ENCODE results near the gene ATP13A3. TPM values are rescaled to one million over a fixed set of nuclear protein-coding genes. Genes with fewer than 3 reads are reported as not detected.

Gene ATP13A3
- total and polyA plus RNA-seq, 2 of the 4 experiments (the other 2 are of a cell fraction) = 48.1 to 154 TPM

GRCh38 chr3:194505791-194506415 is 19.1 kb upstream of the ATP13A3 start:
- POLR2A ChIA-PET (ENCODE audit: unreplicated experiment) = no interaction called here
- peak overlapping the region; percentile 40; the same call in 1 of the 2 replicates for H4K5ac ChIP-seq (ENCODE audit: low read depth, low read length)
- no peaks in the 10 kb centered on the region for H4K20me1 ChIP-seq (ENCODE audit: insufficient read depth, low read length)
- DNase-seq (no peak), ATAC-seq (ENCODE audit: low read depth) (peak; percentile 45)
- H2BK120ac ChIP-seq (ENCODE audit: low read depth, low read length) = peak overlapping the region; percentile 87
- intact Hi-C loops (cut with micrococcal nuclease) = loop anchor here (2.0 kb wide), 1 partner anchor 13 kb away; no protein-coding TSS in a partner anchor
- peak overlapping the region; percentile 61; the same call in 1 of the 2 replicates for H3K4ac ChIP-seq (ENCODE audit: low read depth, low read length)
- H3K14ac ChIP-seq (replicated peaks; ENCODE audit: low read depth, low read length) = peak overlapping the region; percentile 72; the same call in 1 of the 2 replicates
- CTCF ChIA-PET = interaction anchor here (0.5 kb wide), 1 partner anchor 106 kb away, joined by 3 read pairs; no protein-coding TSS in a partner anchor
- no peak overlapping the region for H3K4me3 ChIP-seq (ENCODE audit: insufficient read depth, low read depth, low read length)
- peak overlapping the region; percentile 45; the same call in 1 of the 2 replicates for H2AK5ac ChIP-seq (ENCODE audit: low read depth, low read length)
- in situ Hi-C loops (cut with MboI; ENCODE audit: low sequenced_read_pairs) = no loop called here
- H3K18ac ChIP-seq (ENCODE audit: low read depth, low read length) = peak overlapping the region; percentile 66; the same call in 1 of the 2 replicates
- H3K9me3 ChIP-seq (ENCODE audit: control insufficient read depth, insufficient read depth, low read length) = no peaks in the 10 kb centered on the region
- no peak overlapping the region for H2AFZ ChIP-seq (replicated peaks; ENCODE audit: low read length, poor library complexity)
- no peaks in the 10 kb centered on the region for H3K36me3 ChIP-seq (ENCODE audit: control insufficient read depth, insufficient read depth, low read length)
- WGBS, 2 experiments (ENCODE audit: extremely low coverage in 2 of 2, insufficient read length in 1 of 2) = no CpG with 5 or more reads among the region's 5 CpGs
- H3K4me2 ChIP-seq (ENCODE audit: low read depth, low read length) = no peak overlapping the region
- 0 out of 3 replicates have a peak overlapping the region, but pooled peaks have one; percentile 53 for H2BK15ac ChIP-seq (ENCODE audit: low read depth, low read length)
- H3K27me3 ChIP-seq (ENCODE audit: control insufficient read depth, insufficient read depth, low read length) = no peaks in the 10 kb centered on the region
- no peak overlapping the region for H3K27ac ChIP-seq (ENCODE audit: insufficient read depth, low read length)
- peaks cover 14% of the 10 kb centered on the region for H3K4me1 ChIP-seq (ENCODE audit: control insufficient read depth, insufficient read depth, low read length)
- peak overlapping the region; percentile 23 for H2BK5ac ChIP-seq (ENCODE audit: low read depth, low read length, poor library complexity, severe bottlenecking)
- peak overlapping the region; percentile 60; the same call in 1 of the 2 replicates for H4K91ac ChIP-seq (ENCODE audit: insufficient read depth, low read depth, low read length)
- H3K9ac ChIP-seq (ENCODE audit: low read depth, low read length) = no peak overlapping the region
- H2BK20ac ChIP-seq (ENCODE audit: low read depth, low read length) = peak overlapping the region; percentile 90
- peak overlapping the region; percentile 43 for H3K56ac ChIP-seq (ENCODE audit: extremely low read depth, insufficient read depth, low read length)
- no peak overlapping the region for H2AK9ac ChIP-seq (replicated peaks; ENCODE audit: low read depth, low read length, poor library complexity)
- H3K79me1 ChIP-seq (ENCODE audit: low read depth in 1 of 2, low read length in 2 of 2) = peaks cover 0 to 5% of the 10 kb centered on the region in 2 experiments; a peak in 1 of 4 replicates
- peak overlapping the region; percentile 52; the same call in 1 of the 2 replicates for H3K23ac ChIP-seq (ENCODE audit: low read depth, low read length)
- peak overlapping the region; percentile 16 to 69; a peak in 2 of 4 replicates for H4K8ac ChIP-seq (ENCODE audit: low read depth in 2 of 2, low read length in 2 of 2)
- no TSS peak for BruUV-seq (replicated peaks)
- dilution Hi-C loops (cut with HindIII; ENCODE audit: low sequenced_read_pairs, unreplicated experiment) = no loop called here
- H3K9me1 ChIP-seq (ENCODE audit: insufficient read depth, low read length) = peaks cover 12% of the 10 kb centered on the region; the same call in 1 of the 2 replicates
- TF ChIP-seq SMC3 (IDR thresholded peaks at IDR 0.05; ENCODE audit: low read depth, low read length) (no peak), MAZ (IDR thresholded peaks at IDR 0.05; ENCODE audit: borderline replicate concordance, low read depth, low read length) (no peak), NFE2L2 (IDR thresholded peaks at IDR 0.05; ENCODE audit: low read depth, low read length) (no peak), RCOR1 (IDR thresholded peaks at IDR 0.05; ENCODE audit: insufficient replicate concordance, low read length) (no peak), RFX5 (IDR thresholded peaks at IDR 0.05; ENCODE audit: low read depth, low read length) (no peak), POLR2A (IDR thresholded peaks at IDR 0.05; ENCODE audit: low read depth, low read length) (no peak), BHLHE40 (IDR thresholded peaks at IDR 0.05; ENCODE audit: low read depth, low read length) (no peak), MAFK (IDR thresholded peaks at IDR 0.05; ENCODE audit: low read depth, low read length) (no peak), USF2 (IDR thresholded peaks at IDR 0.05; ENCODE audit: low read depth, low read length) (no peak), CTCF (conservative IDR thresholded peaks at IDR 0.05; ENCODE audit: low read depth, low read length) (no peak), ELK1 (IDR thresholded peaks at IDR 0.05; ENCODE audit: borderline replicate concordance, low read depth, low read length) (no peak), RAD21 (IDR thresholded peaks at IDR 0.05; ENCODE audit: low read length) (no peak), CEBPB (IDR thresholded peaks at IDR 0.05; ENCODE audit: low read depth, low read length) (no peak), CHD1 (IDR thresholded peaks at IDR 0.05; ENCODE audit: low read depth, low read length) (no peak), FOS (IDR thresholded peaks at IDR 0.05; ENCODE audit: low read depth, low read length) (no peak)

All from IMR-90 (cell line).